OCI-LY3 (cell line): ENCODE data around the gene AMER3.

Experiments used
- H2AFZ ChIP-seq: fragments of 200-600, 300-600 bp; shearing (Covaris generic); 2 replicates; pipeline ENCODE4 v1.6.0; 2014; ENCODE audit warnings: antibody characterized with exemption, low read depth, low read length
- H3K27ac ChIP-seq: fragments of 200-600, 300-600 bp; sonication (generic); 2 replicates; pipeline ENCODE4 v1.5.1; 2014; ENCODE audit warnings: mild to moderate bottlenecking, low read length, moderate library complexity, mixed read lengths
- H3K27me3 ChIP-seq: fragments of 200-600, 300-600 bp; sonication (generic); 2 replicates; pipeline ENCODE4 v1.6.1; 2014; ENCODE audit warnings: low read depth, low read length, mixed read lengths
- H3K36me3 ChIP-seq: fragments of 200-600, 300-600 bp; sonication (generic); replicated peaks from 2 replicates; pipeline ENCODE3; 2014; ENCODE audit warnings: low read depth, low read length, mixed read lengths
- H3K4me1 ChIP-seq: fragments of 300-600, 200-600 bp; sonication (generic); 2 replicates; pipeline ENCODE4 v1.6.1; 2014; ENCODE audit warnings: low read length, mixed read lengths
- H3K4me2 ChIP-seq: fragments of 200-600, 300-600 bp; sonication (generic); 2 replicates; pipeline ENCODE4 v1.6.1; 2014; ENCODE audit warnings: low read length, mixed read lengths
- H3K4me3 ChIP-seq: fragments of 300-600, 200-600 bp; sonication (generic); 2 replicates; pipeline ENCODE4 v1.5.1; 2014; ENCODE audit warnings: antibody characterized with exemption, mild to moderate bottlenecking, low read length, moderate library complexity
- H3K79me2 ChIP-seq: fragments of 300-600, 200-600 bp; shearing (Covaris generic); 2 replicates; pipeline ENCODE4 v1.6.1; 2014; ENCODE audit warnings: mild to moderate bottlenecking, low read length, mixed read lengths
- H3K9ac ChIP-seq: fragments of 300-600, 200-600 bp; shearing (Covaris generic); 2 replicates; pipeline ENCODE4 v1.6.0; 2014; ENCODE audit warnings: mild to moderate bottlenecking, low read length, moderate library complexity
- H3K9me3 ChIP-seq: fragments of 200-600, 300-600 bp; shearing (Covaris generic); 2 replicates; pipeline ENCODE4 v1.6.1; 2014; ENCODE audit warnings: low read length, mixed read lengths; ENCODE audit not compliant: insufficient read depth
- H4K20me1 ChIP-seq: fragments of 200-600, 300-600 bp; sonication (generic); 2 replicates; pipeline ENCODE4 v1.6.1; 2016; ENCODE audit warnings: low read length, mixed read lengths; ENCODE audit not compliant: insufficient read depth
- CTCF ChIP-seq: fragments of 200-600, 300-600 bp; sonication (generic); IDR thresholded peaks from 2 replicates; pipeline ENCODE4 v1.5.1; 2014; ENCODE audit warnings: antibody characterized with exemption, low read length, low read depth
- EZH2phosphoT487 ChIP-seq: fragments of 200-600 bp; shearing (Covaris generic); IDR thresholded peaks from 2 replicates; pipeline ENCODE4 v1.6.1; 2018; ENCODE audit warnings: antibody characterized with exemption, mixed run types, low read depth

Gene AMER3

GRCh38 chr2:130724455-130724854 is 30.9 kb upstream of the AMER3 start:
- TF ChIP-seq CTCF = no peak
- TF ChIP-seq EZH2phosphoT487 = no peak
- Histone ChIP-seq H2AFZ (no peak overlapping the region), H4K20me1 (no peaks in the 10 kb centered on the region), H3K4me2 (no peak overlapping the region), H3K27me3 (no peaks in the 10 kb centered on the region), H3K9ac (no peak overlapping the region), H3K79me2 (no peaks in the 10 kb centered on the region), H3K4me1 (peaks cover 13% of the 10 kb centered on the region), H3K9me3 (no peaks in the 10 kb centered on the region), H3K36me3 (no peaks in the 10 kb centered on the region), H3K27ac (no peak overlapping the region), H3K4me3 (no peak overlapping the region)

- no peak for TF ChIP-seq EZH2phosphoT487
- no peak for TF ChIP-seq CTCF
- Histone ChIP-seq H3K36me3 (no peaks in the 10 kb centered on the region), H3K27me3 (no peaks in the 10 kb centered on the region), H3K9ac (peak overlapping the region; percentile 84), H3K4me3 (peak overlapping the region; percentile 81), H3K9me3 (no peaks in the 10 kb centered on the region), H3K79me2 (no peaks in the 10 kb centered on the region), H3K4me2 (peak overlapping the region; percentile 93), H2AFZ (peak overlapping the region; percentile 53), H4K20me1 (no peaks in the 10 kb centered on the region), H3K27ac (peak overlapping the region; percentile 62), H3K4me1 (peaks cover 13% of the 10 kb centered on the region)
Measured at GRCh38 chr2:130726614-130727180, 28.6 kb upstream of the AMER3 start.

GRCh38 chr2:130727286-130727924 is 27.9 kb upstream of the AMER3 start:
- no peaks in the 10 kb centered on the region for H3K79me2 ChIP-seq
- peak overlapping the region; percentile 62 for H3K27ac ChIP-seq
- H3K27me3 ChIP-seq = no peaks in the 10 kb centered on the region
- no peaks in the 10 kb centered on the region for H4K20me1 ChIP-seq
- H3K9me3 ChIP-seq = no peaks in the 10 kb centered on the region
- H3K36me3 ChIP-seq = no peaks in the 10 kb centered on the region
- peak overlapping the region; percentile 93 for H3K4me2 ChIP-seq
- peaks cover 13% of the 10 kb centered on the region for H3K4me1 ChIP-seq
- H3K9ac ChIP-seq = peak overlapping the region; percentile 84
- peak overlapping the region; percentile 69 for H2AFZ ChIP-seq
- H3K4me3 ChIP-seq = peak overlapping the region; percentile 81
- TF ChIP-seq CTCF (no peak), EZH2phosphoT487 (no peak)

- peak overlapping the region; percentile 69; the same call in 1 of the 2 replicates for H2AFZ ChIP-seq
- TF ChIP-seq CTCF (no peak), EZH2phosphoT487 (no peak)
- H3K9ac ChIP-seq = peak overlapping the region; percentile 68
- no peaks in the 10 kb centered on the region for H3K9me3 ChIP-seq
- H3K36me3 ChIP-seq = no peaks in the 10 kb centered on the region
- H3K4me3 ChIP-seq = peak overlapping the region; percentile 81
- H3K79me2 ChIP-seq = no peaks in the 10 kb centered on the region
- H3K27ac ChIP-seq = no peak overlapping the region
- no peaks in the 10 kb centered on the region for H3K27me3 ChIP-seq
- H3K4me1 ChIP-seq = peaks cover 13% of the 10 kb centered on the region
- H4K20me1 ChIP-seq = no peaks in the 10 kb centered on the region
- H3K4me2 ChIP-seq = peak overlapping the region; percentile 87
Measured at GRCh38 chr2:130728007-130728454, 27.3 kb upstream of the AMER3 start.
